Keratinocyte (primary cell): Measurements from ENCODE around the gene KCND2.

Source experiments
- CTCF ChIP-seq, 3 experiments: IDR thresholded peaks in 1 of 3; conservative IDR thresholded peaks in 1 of 3; optimal IDR thresholded peaks in 1 of 3; 2 replicates in 2 of 3; 3 replicates in 1 of 3; pipeline versions ENCODE3 to v1.5.1; 2011; ENCODE audit warnings: low read length in 3 of 3, mild to moderate bottlenecking in 3 of 3, moderate library complexity in 2 of 3, control low read depth in 1 of 3, inconsistent platforms in 1 of 3; ENCODE audit not compliant: insufficient read depth in 2 of 3; ENCODE audit errors: extremely low read depth in 1 of 3
- EZH2 ChIP-seq: IDR thresholded peaks from one replicate; pipeline ENCODE4 v1.6.1; 2012; ENCODE audit warnings: inconsistent platforms, mild to moderate bottlenecking, low read length, moderate library complexity

GRCh38 chr7:120417244-120417979, 144.4 kb downstream of the KCND2 start:
- TF ChIP-seq CTCF (optimal IDR thresholded peaks at IDR 0.05 in 1 of 3, IDR thresholded peaks at IDR 0.05 in 1 of 3, conservative IDR thresholded peaks at IDR 0.05 in 1 of 3; ENCODE audit: extremely low read depth in 1 of 3, insufficient read depth in 2 of 3, low read length in 3 of 3): no peak
- TF ChIP-seq EZH2: no peak
